Ascending aorta (tissue), 2 donors: ENCODE data around the gene BACE1. TPM values are rescaled to one million over a fixed set of nuclear protein-coding genes. Genes with fewer than 3 reads are reported as not detected.
"Not testable (repeated sequence)": the region's sequence is repeated elsewhere in the genome, so short reads cannot be mapped to it uniquely, and the experiment has no call there.

Source experiments
- DNase-seq, 2 donors: peaks; one replicate each; pipeline ENCODE4 v3.0.0-alpha.2; 2019; ENCODE audit warnings: low spot score in 2 of 2
- H3K27ac ChIP-seq, 2 donors: fragments of 200-600 bp; sonication (generic); one replicate each; pipeline ENCODE4 v1.5.1; 2016 to 2017; ENCODE audit warnings: mild to moderate bottlenecking in 1 of 2
- H3K27me3 ChIP-seq: fragments of 200-600 bp; sonication (generic); one replicate; pipeline ENCODE4 v1.5.1; 2017
- H3K36me3 ChIP-seq, 2 donors: fragments of 200-600 bp; sonication (generic); one replicate each; pipeline ENCODE4 v1.5.1; 2016
- H3K4me1 ChIP-seq, 2 donors: fragments of 200-600 bp; sonication (generic); one replicate each; pipeline ENCODE4 v1.5.1; 2016 to 2017; ENCODE audit warnings: mild to moderate bottlenecking in 1 of 2
- H3K4me3 ChIP-seq, 2 donors: fragments of 200-600 bp; sonication (generic); one replicate each; pipeline ENCODE4 v1.5.1; 2016 to 2017; ENCODE audit warnings: mild to moderate bottlenecking in 1 of 2
- H3K9me3 ChIP-seq, 2 donors: fragments of 200-600 bp; sonication (generic); one replicate each; pipeline ENCODE4 v1.5.1; 2016
- CTCF ChIP-seq, 3 experiments: fragments of 200-600 bp in 2 of 3; fragments of 450-650 bp in 1 of 3; sonication (generic) in 2 of 3; IDR thresholded peaks; one replicate each; pipeline ENCODE4 v1.5.1; 2016 to 2019; ENCODE audit warnings: antibody characterized with exemption in 3 of 3, mild to moderate bottlenecking in 1 of 3, moderate library complexity in 1 of 3
- intact Hi-C: fragments of 100-400 bp; cut with DNase I; formaldehyde crosslinking; loops from one replicate; pipeline ENCODE4 v1.15.1; 2023
- total RNA-seq: library from RNA; depleted of rRNA; stranded (reverse); fragments of >200 nt; gene quantifications from one replicate; pipeline ENCODE4 v1.1.0, GENCODE V29; 2016

Gene BACE1
- total RNA-seq, 1 donor from 2014 or later = 27.2 TPM

GRCh38 chr11:117328375-117329010 is 12.4 kb upstream of the BACE1 start:
- peaks cover 0 to 6% of the 10 kb centered on the region in 2 donors for H3K4me1 ChIP-seq
- intact Hi-C loops = loop anchor here (2.0 to 5.0 kb wide), 4 partner anchors 96 to 556 kb away; partner anchors contain the start of genes BUD13, PCSK7, RNF214 and ZPR1
- peak overlapping the region; percentile 82 to 87 for H3K4me3 ChIP-seq
- peak in 1 of 2 donors; percentile 77 for DNase-seq
- H3K27ac ChIP-seq = peak overlapping the region; percentile 88 to 89
- no peak for TF ChIP-seq CTCF (IDR thresholded peaks at IDR 0.05)
- H3K27me3 ChIP-seq = no peaks in the 10 kb centered on the region
- H3K9me3 ChIP-seq = no peaks in the 10 kb centered on the region
- H3K36me3 ChIP-seq = no peaks in the 10 kb centered on the region

- no peak for TF ChIP-seq CTCF (IDR thresholded peaks at IDR 0.05)
- peak within 1 kb of the TSS; percentile 88 to 89 for H3K27ac ChIP-seq
- peak within 1 kb of the TSS; percentile 82 to 87 for H3K4me3 ChIP-seq
- no peaks in the 10 kb centered on the region for H3K9me3 ChIP-seq
- H3K27me3 ChIP-seq = no peaks in the 10 kb centered on the region
- peaks cover 0 to 6% of the 10 kb centered on the region in 2 donors for H3K4me1 ChIP-seq
- intact Hi-C loops = loop anchor here (2.0 to 5.0 kb wide), 4 partner anchors 95 to 555 kb away; partner anchors contain the start of genes BUD13, PCSK7, RNF214 and ZPR1
- peak; percentile 91 to 98 for DNase-seq
- no peaks in the 10 kb centered on the region for H3K36me3 ChIP-seq
Measured at GRCh38 chr11:117327567-117328374, 11.7 kb upstream of the BACE1 start, which contains the start of gene CEP164. Gene CEP164 (plus strand): TSS chr11:117327854. CDS start chr11:117338587, 10,733 bp downstream.

- H3K27ac ChIP-seq = peak overlapping the region; percentile 88 to 89
- intact Hi-C loops = loop anchor here (5.0 kb wide), 3 partner anchors 180 to 555 kb away; partner anchors contain the start of genes BUD13 and ZPR1
- H3K27me3 ChIP-seq, H3K36me3 ChIP-seq, DNase-seq, H3K4me1 ChIP-seq, H3K9me3 ChIP-seq: not testable (repeated sequence)
- H3K4me3 ChIP-seq = peak overlapping the region; percentile 82 to 87
Measured at GRCh38 chr11:117327255-117327566, 11.2 kb upstream of the BACE1 start.

- Histone ChIP-seq H3K27ac (peak overlapping the region; percentile 45 to 56), H3K9me3 (no peaks in the 10 kb centered on the region), H3K4me1 (peaks cover 6 to 14% of the 10 kb centered on the region in 2 donors), H3K36me3 (no peaks in the 10 kb centered on the region), H3K4me3 (no peak overlapping the region), H3K27me3 (no peaks in the 10 kb centered on the region)
- no peak for TF ChIP-seq CTCF (IDR thresholded peaks at IDR 0.05)
- no peak for DNase-seq
- intact Hi-C loops = loop anchor here (10.0 kb wide), 1 partner anchor 145 kb away; the partner anchor contains the start of gene SIDT2
Measured at GRCh38 chr11:117319214-117319840, 3.3 kb upstream of the BACE1 start.

GRCh38 chr11:117318738-117319137 is 2.7 kb upstream of the BACE1 start:
- no peaks in the 10 kb centered on the region for H3K36me3 ChIP-seq
- TF ChIP-seq CTCF (IDR thresholded peaks at IDR 0.05) = no peak
- peak overlapping the region in 1 of 2 donors; percentile 45 for H3K27ac ChIP-seq
- intact Hi-C loops = loop anchor here (10.0 kb wide), 1 partner anchor 144 kb away; the partner anchor contains the start of gene SIDT2
- DNase-seq = no peak
- no peaks in the 10 kb centered on the region for H3K27me3 ChIP-seq
- peaks cover 6 to 15% of the 10 kb centered on the region in 2 donors for H3K4me1 ChIP-seq
- H3K9me3 ChIP-seq = no peaks in the 10 kb centered on the region
- no peak overlapping the region for H3K4me3 ChIP-seq
